ENCODE data around the gene SYNE2. TPM values are rescaled to one million over a fixed set of nuclear protein-coding genes. Genes with fewer than 3 reads are reported as not detected.
A peak's percentile ranks its signal among the peaks of the same experiment; 100 is the strongest.

The SYNE2 gene
- total RNA-seq, 1 donor from 2014 or later, result 145 TPM

- no peak overlapping the region for H3K27ac ChIP-seq
- H3K27me3 ChIP-seq, result no peaks in the 10 kb centered on the region
- no peaks in the 10 kb centered on the region for H3K36me3 ChIP-seq
- no peak overlapping the region for H3K4me3 ChIP-seq
- no peaks in the 10 kb centered on the region for H3K9me3 ChIP-seq
- no peak for DNase-seq (ENCODE audit: extremely low spot score in 2 of 2)
- intact Hi-C loops (cut with DNase I), result no loop called here
- H3K4me1 ChIP-seq, result peaks cover 9% of the 10 kb centered on the region
- TF ChIP-seq, protein P1, sequence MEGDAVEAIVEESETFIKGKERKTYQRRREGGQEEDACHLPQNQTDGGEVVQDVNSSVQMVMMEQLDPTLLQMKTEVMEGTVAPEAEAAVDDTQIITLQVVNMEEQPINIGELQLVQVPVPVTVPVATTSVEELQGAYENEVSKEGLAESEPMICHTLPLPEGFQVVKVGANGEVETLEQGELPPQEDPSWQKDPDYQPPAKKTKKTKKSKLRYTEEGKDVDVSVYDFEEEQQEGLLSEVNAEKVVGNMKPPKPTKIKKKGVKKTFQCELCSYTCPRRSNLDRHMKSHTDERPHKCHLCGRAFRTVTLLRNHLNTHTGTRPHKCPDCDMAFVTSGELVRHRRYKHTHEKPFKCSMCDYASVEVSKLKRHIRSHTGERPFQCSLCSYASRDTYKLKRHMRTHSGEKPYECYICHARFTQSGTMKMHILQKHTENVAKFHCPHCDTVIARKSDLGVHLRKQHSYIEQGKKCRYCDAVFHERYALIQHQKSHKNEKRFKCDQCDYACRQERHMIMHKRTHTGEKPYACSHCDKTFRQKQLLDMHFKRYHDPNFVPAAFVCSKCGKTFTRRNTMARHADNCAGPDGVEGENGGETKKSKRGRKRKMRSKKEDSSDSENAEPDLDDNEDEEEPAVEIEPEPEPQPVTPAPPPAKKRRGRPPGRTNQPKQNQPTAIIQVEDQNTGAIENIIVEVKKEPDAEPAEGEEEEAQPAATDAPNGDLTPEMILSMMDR (IDR thresholded peaks at IDR 0.05), result no peak
- no peak for TF ChIP-seq POLR2A (IDR thresholded peaks at IDR 0.05)
- TF ChIP-seq POLR2AphosphoS5 (IDR thresholded peaks at IDR 0.05; ENCODE audit: insufficient read depth in 1 of 2, low read depth in 1 of 2), result no peak
Observed at GRCh38 chr14:63910583-63911363, 58.0 kb downstream of the SYNE2 start.

DNA sequence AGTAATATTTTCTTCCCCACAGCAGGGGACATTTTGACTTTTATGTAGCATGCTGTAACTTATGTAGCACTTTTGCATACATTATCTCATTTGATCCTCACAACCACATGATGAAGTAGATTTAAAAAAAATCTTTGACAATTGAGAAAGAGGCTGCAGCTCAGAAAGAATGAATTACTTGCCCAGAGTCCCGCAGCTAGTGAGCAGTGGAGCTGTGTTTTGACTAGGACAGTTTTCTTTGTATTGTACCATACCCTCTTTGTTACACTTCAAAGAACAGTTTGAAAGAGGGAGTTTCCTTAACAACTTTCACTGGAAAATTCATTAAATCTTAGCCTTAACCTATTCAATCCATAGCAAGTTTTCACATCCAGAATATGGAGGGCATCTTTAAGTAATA, 58.6 kb downstream of the SYNE2 start:
- intact Hi-C loops (cut with DNase I), result no loop called here
- no peaks in the 10 kb centered on the region for H3K27me3 ChIP-seq

DNA sequence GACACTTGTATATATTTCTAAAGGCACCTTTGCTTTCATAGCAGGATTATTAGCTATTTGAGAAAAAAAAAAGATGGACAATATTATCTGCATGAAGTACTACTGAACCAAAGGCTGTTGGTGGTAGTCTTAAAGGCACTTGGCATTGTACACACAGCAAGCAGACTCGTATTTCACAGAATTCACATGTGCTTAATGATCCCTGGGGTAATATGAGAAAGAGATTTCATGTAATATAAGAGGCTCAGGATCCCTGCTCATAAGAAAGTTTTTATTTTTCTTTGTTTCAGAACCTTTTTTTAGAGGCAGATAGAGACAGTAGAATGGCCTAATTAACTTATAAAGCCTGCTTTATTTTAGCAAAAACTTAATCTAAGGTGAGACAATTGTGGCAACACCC, 59.5 kb downstream of the SYNE2 start:
- DNase-seq (ENCODE audit: extremely low spot score in 2 of 2), result no peak
- Histone ChIP-seq H3K4me3 (no peak overlapping the region), H3K4me1 (peaks cover 9% of the 10 kb centered on the region), H3K27ac (no peak overlapping the region), H3K36me3 (no peaks in the 10 kb centered on the region), H3K9me3 (no peaks in the 10 kb centered on the region), H3K27me3 (no peaks in the 10 kb centered on the region)
- intact Hi-C loops (cut with DNase I), result no loop called here
- TF ChIP-seq POLR2AphosphoS5 (IDR thresholded peaks at IDR 0.05; ENCODE audit: insufficient read depth in 1 of 2, low read depth in 1 of 2), result no peak
- TF ChIP-seq, protein P1 (IDR thresholded peaks at IDR 0.05), result no peak
- TF ChIP-seq POLR2A (IDR thresholded peaks at IDR 0.05), result no peak

More for the DNA sequence above, 58.6 kb downstream of the SYNE2 start:
- Histone ChIP-seq H3K27ac (no peak overlapping the region), H3K36me3 (no peaks in the 10 kb centered on the region), H3K4me1 (peaks cover 9% of the 10 kb centered on the region), H3K4me3 (no peak overlapping the region), H3K9me3 (no peaks in the 10 kb centered on the region)
- TF ChIP-seq POLR2A (IDR thresholded peaks at IDR 0.05) (no peak), POLR2AphosphoS5 (IDR thresholded peaks at IDR 0.05; ENCODE audit: insufficient read depth in 1 of 2, low read depth in 1 of 2) (no peak)
- TF ChIP-seq, protein P1 (IDR thresholded peaks at IDR 0.05), result no peak
- DNase-seq (ENCODE audit: extremely low spot score in 2 of 2), result no peak

DNA sequence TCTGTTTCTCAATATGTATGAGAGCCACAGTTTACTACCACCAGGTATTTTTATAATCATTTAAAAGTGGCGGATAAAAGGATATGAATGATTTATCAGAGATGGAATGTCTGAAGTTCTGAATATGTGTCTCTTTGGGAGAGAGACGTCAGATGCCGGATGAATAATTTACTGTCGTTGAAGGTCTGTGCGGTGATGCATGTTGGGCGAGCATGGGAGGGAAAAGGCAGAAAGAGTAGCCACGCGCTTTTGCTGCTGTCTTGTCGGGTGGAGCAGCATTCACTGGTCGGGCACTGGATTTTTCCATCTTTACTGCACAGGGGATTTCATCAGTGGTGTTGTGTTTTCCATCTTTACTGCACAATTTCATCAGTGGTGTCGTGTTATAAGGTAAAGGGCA, 65.6 kb downstream of the SYNE2 start:
- Histone ChIP-seq H3K36me3 (no peaks in the 10 kb centered on the region), H3K27ac (no peak overlapping the region), H3K4me3 (no peak overlapping the region), H3K27me3 (no peaks in the 10 kb centered on the region), H3K4me1 (no peaks in the 10 kb centered on the region), H3K9me3 (no peaks in the 10 kb centered on the region)
- TF ChIP-seq POLR2A (IDR thresholded peaks at IDR 0.05) (no peak), POLR2AphosphoS5 (IDR thresholded peaks at IDR 0.05; ENCODE audit: insufficient read depth in 1 of 2, low read depth in 1 of 2) (no peak)
- TF ChIP-seq, protein P1 (IDR thresholded peaks at IDR 0.05), result no peak
- DNase-seq (ENCODE audit: extremely low spot score in 2 of 2), result no peak
- intact Hi-C loops (cut with DNase I), result no loop called here

GRCh38 chr14:63922696-63923421, 70.1 kb downstream of the SYNE2 start:
- TF ChIP-seq, protein P1 (IDR thresholded peaks at IDR 0.05), result no peak
- peak in 1 of 2 donors; percentile 79 for TF ChIP-seq POLR2AphosphoS5 (IDR thresholded peaks at IDR 0.05; ENCODE audit: insufficient read depth in 1 of 2, low read depth in 1 of 2)
- H3K36me3 ChIP-seq, result no peaks in the 10 kb centered on the region
- H3K4me1 ChIP-seq, result no peaks in the 10 kb centered on the region
- peak overlapping the region; percentile 4 for H3K27ac ChIP-seq
- no peak for DNase-seq (ENCODE audit: extremely low spot score in 2 of 2)
- H3K4me3 ChIP-seq, result no peak overlapping the region
- H3K9me3 ChIP-seq, result no peaks in the 10 kb centered on the region
- H3K27me3 ChIP-seq, result no peaks in the 10 kb centered on the region
- intact Hi-C loops (cut with DNase I), result no loop called here

Data from vagina (tissue), 2 donors.